Testis (tissue), 2 donors: Measurements from ENCODE around the gene ZNF205.

Experiments
- POLR2A ChIP-seq: fragments of 450-650 bp; IDR thresholded peaks from one replicate; pipeline ENCODE4 v1.6.1; 2017; ENCODE audit warnings: antibody characterized with exemption, mild to moderate bottlenecking, moderate library complexity
- TF ChIP-seq, protein P1 (sequence below), 3 experiments: fragments of 450-650 bp in 2 of 3; fragments of 200-600 bp in 1 of 3; sonication (generic) in 1 of 3; IDR thresholded peaks; one replicate each; pipeline ENCODE4 v1.5.1; 2016 to 2019; ENCODE audit warnings: antibody characterized with exemption in 3 of 3, mild to moderate bottlenecking in 2 of 3, moderate library complexity in 1 of 3

DNA sequence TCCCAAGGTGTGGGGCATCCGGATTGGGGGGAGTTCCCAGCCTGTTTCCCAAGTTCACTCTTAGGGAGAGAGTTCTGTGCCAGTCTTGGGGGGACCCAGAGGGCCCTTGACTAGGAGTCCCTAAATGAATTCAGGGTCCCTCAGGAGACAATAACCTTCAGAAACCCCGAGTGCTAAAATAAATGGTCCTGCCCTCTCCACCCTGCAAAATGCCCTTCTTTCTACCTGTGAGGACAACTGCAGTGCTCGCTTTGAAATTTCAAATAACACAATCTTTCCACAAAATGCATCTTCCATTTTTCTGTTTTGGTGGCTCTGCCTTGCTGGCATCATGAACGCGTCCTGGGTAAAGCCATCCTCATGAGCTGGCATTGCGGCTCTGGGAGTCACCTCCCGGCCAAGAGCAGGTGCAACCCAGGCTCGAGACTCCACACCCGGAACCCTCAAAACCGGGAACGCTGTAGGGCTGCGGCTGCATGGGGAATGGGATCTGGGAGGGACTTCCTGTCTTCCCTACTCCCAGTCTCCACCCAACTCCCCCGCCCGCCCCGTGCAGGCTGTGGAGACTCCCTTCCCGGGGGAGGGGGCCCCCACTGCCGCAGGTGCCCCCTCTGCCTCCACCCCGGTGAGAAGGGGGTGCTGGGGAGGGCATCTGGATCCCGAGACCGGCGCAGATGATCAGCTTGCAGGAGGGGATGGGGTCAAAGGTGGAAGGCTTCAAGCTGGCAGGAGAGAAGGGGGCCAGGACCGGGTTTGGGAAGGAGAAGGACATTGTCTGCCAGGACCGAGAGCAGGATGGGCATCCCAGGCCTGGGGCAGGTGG is at the start of gene ZNF205:
- no peak for TF ChIP-seq POLR2A
- TF ChIP-seq, protein P1, sequence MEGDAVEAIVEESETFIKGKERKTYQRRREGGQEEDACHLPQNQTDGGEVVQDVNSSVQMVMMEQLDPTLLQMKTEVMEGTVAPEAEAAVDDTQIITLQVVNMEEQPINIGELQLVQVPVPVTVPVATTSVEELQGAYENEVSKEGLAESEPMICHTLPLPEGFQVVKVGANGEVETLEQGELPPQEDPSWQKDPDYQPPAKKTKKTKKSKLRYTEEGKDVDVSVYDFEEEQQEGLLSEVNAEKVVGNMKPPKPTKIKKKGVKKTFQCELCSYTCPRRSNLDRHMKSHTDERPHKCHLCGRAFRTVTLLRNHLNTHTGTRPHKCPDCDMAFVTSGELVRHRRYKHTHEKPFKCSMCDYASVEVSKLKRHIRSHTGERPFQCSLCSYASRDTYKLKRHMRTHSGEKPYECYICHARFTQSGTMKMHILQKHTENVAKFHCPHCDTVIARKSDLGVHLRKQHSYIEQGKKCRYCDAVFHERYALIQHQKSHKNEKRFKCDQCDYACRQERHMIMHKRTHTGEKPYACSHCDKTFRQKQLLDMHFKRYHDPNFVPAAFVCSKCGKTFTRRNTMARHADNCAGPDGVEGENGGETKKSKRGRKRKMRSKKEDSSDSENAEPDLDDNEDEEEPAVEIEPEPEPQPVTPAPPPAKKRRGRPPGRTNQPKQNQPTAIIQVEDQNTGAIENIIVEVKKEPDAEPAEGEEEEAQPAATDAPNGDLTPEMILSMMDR (IDR thresholded peaks at IDR 0.05): no peak
